ENCODE data around the gene ZSWIM4. TPM values are rescaled to one million over a fixed set of nuclear protein-coding genes. Genes with fewer than 3 reads are reported as not detected.

ZSWIM4 gene
- total RNA-seq, 4 donors from 2014 or later: 0.26 to 8.4 (median 6.0) TPM

GRCh38 chr19:13864046-13864666 lies 68.9 kb downstream of the ZSWIM4 start:
- intact Hi-C loops (cut with DNase I; ENCODE audit: low total_unique reads): loop anchor here (10.0 kb wide), 1 partner anchor 269 kb away; no protein-coding TSS in a partner anchor
- Histone ChIP-seq H3K27ac (peak overlapping the region; percentile 60 to 73), H3K4me3 (no peak overlapping the region), H3K4me1 (peaks cover 0 to 12% of the 10 kb centered on the region in 2 donors), H3K36me3 (no peaks in the 10 kb centered on the region), H3K9me3 (no peaks in the 10 kb centered on the region), H3K27me3 (no peaks in the 10 kb centered on the region)
- TF ChIP-seq CTCF (IDR thresholded peaks at IDR 0.05) (no peak), POLR2A (IDR thresholded peaks at IDR 0.05) (no peak)
- no peak for DNase-seq

GRCh38 chr19:13864667-13865570 lies 69.7 kb downstream of the ZSWIM4 start:
- peak overlapping the region; percentile 60 to 73 for H3K27ac ChIP-seq
- DNase-seq: no peak
- no peak for TF ChIP-seq POLR2A (IDR thresholded peaks at IDR 0.05)
- TF ChIP-seq CTCF (IDR thresholded peaks at IDR 0.05): no peak
- intact Hi-C loops (cut with DNase I; ENCODE audit: low total_unique reads): loop anchor here (10.0 kb wide), 1 partner anchor 270 kb away; no protein-coding TSS in a partner anchor
- no peaks in the 10 kb centered on the region for H3K36me3 ChIP-seq
- H3K4me1 ChIP-seq: peaks cover 0 to 12% of the 10 kb centered on the region in 2 donors
- H3K9me3 ChIP-seq: no peaks in the 10 kb centered on the region
- no peaks in the 10 kb centered on the region for H3K27me3 ChIP-seq
- peak overlapping the region; percentile 37 to 64 for H3K4me3 ChIP-seq

- Histone ChIP-seq H3K9me3 (no peaks in the 10 kb centered on the region), H3K27ac (peak overlapping the region; percentile 60 to 73), H3K4me3 (peak overlapping the region; percentile 37 to 64), H3K27me3 (no peaks in the 10 kb centered on the region), H3K36me3 (no peaks in the 10 kb centered on the region), H3K4me1 (peaks cover 0 to 12% of the 10 kb centered on the region in 2 donors)
- intact Hi-C loops (cut with DNase I; ENCODE audit: low total_unique reads): loop anchor here (10.0 kb wide), 1 partner anchor 271 kb away; no protein-coding TSS in a partner anchor
- TF ChIP-seq CTCF (IDR thresholded peaks at IDR 0.05): no peak
- peak in 1 of 2 donors; percentile 27 for TF ChIP-seq POLR2A (IDR thresholded peaks at IDR 0.05)
- no peak for DNase-seq
Observed at GRCh38 chr19:13865571-13866462, 70.6 kb downstream of the ZSWIM4 start.

GRCh38 chr19:13866463-13867046 lies 71.3 kb downstream of the ZSWIM4 start:
- TF ChIP-seq POLR2A (IDR thresholded peaks at IDR 0.05) (no peak), CTCF (IDR thresholded peaks at IDR 0.05) (no peak)
- H3K27me3 ChIP-seq: no peaks in the 10 kb centered on the region
- no peak for DNase-seq
- peaks cover 0 to 12% of the 10 kb centered on the region in 2 donors for H3K4me1 ChIP-seq
- H3K36me3 ChIP-seq: no peaks in the 10 kb centered on the region
- H3K4me3 ChIP-seq: no peak overlapping the region
- H3K27ac ChIP-seq: no peak overlapping the region
- no peaks in the 10 kb centered on the region for H3K9me3 ChIP-seq
- intact Hi-C loops (cut with DNase I; ENCODE audit: low total_unique reads): loop anchor here (10.0 kb wide), 1 partner anchor 272 kb away; no protein-coding TSS in a partner anchor
